Stimulated activated CD4-positive, alpha-beta T cell treated with anti-CD3 and anti-CD28 coated beads, Interleukin-2, amount 100 ng/mL, for 4 hours (primary cell): ENCODE measurements around the gene HSF5.
"Not testable (repeated sequence)": the region's sequence is repeated elsewhere in the genome, so short reads cannot be mapped to it uniquely, and the experiment has no call there.

Source experiments
- DNase-seq: peaks from one replicate; pipeline ENCODE4 v3.0.0-alpha.2; 2020; ENCODE audit warnings: low read depth

HSF5 gene

GRCh38 chr17:58481798-58482197, 6.4 kb downstream of the HSF5 start:
- DNase-seq = not testable (repeated sequence)

DNA sequence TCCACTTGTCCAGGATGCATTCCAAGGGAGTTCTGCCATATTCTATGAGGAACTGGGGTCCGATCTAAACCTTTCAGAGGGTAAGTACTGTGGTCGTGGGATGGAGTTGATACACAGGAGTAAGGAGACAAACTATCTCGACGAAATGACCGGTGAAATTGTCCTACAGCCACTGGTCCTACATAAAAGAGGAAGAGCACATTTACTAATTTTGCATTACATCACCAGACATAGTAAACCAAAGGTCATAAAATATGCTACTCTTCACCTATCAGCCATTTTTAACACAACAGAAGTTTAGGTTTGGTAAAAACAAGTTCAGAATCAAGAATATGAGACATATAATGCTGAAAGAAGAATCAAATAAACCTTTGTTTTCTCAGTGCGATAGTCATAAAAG, 8.1 kb downstream of the HSF5 start:
- no peak for DNase-seq

DNA sequence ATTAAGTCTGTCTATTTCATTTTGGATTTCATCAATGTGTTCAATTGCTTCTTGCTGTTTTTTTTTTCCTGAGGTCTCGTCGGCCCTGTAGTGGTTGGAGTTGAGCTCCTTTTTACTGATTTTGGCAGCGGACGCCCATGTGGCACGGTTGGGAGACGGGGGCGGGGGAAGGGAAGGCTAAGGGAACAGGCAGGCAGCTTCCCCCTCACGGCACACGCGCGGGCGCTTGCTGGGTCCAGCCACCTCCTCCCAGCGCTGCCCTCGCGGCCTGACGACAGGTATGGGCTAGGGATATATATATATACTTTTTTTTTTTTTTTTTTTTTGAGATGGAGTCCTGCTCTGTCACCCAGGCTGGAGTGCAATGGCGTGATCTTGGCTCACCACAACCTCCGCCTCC, 11.4 kb downstream of the HSF5 start:
- no peak for DNase-seq

GRCh38 chr17:58475985-58476384, 12.2 kb downstream of the HSF5 start:
- no peak for DNase-seq

DNA sequence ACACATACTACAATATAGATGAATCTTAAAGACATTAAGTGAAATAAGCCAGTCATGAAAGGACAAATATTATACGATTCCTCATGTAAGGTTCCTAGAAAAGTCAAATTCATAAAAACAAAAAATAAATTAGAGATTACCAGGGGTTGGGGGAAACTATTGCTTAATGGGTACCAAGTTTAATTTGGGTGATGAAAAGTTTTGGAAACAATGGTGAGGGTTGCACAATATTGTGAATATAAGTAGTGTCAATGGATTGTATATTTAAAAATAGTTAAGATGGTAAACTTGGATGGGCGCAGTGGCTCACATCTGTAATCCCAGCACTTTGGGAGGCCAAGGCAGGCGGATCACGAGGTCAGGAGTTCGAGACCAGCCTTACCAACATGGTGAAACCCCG, 17.9 kb downstream of the HSF5 start:
- no peak for DNase-seq

DNA sequence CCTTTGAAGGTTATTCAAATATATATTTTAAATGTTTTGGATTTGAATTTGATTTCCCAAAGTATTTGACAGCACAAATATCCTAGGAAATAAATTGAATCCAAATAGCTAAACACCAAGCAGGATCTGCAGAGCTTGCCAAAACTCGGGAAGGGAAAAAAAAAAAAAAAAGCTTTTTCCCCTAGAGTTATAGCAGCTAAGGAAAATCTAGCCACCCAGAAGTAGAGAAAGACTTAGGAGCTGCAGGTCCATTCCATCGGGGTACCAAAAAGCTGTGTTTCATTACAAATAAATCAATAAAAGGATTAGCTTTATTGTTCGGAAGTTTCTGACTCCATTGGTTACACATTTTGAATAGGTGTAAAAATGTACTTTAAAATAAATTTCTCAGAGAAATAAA, 19.3 kb downstream of the HSF5 start:
- DNase-seq = no peak

GRCh38 chr17:58455491-58455890, 32.7 kb downstream of the HSF5 start:
- DNase-seq = no peak

GRCh38 chr17:58452738-58453137, 35.5 kb downstream of the HSF5 start:
- no peak for DNase-seq

- DNase-seq = peak; percentile 48
These were observed 40.9 kb downstream of the HSF5 start for GRCh38 chr17:58447039-58447975.

GRCh38 chr17:58446086-58446485, 42.1 kb downstream of the HSF5 start:
- DNase-seq = no peak

- DNase-seq = no peak
These were observed 51.4 kb downstream of the HSF5 start for GRCh38 chr17:58436805-58437239.

- DNase-seq = no peak
These were observed 52.0 kb downstream of the HSF5 start for GRCh38 chr17:58436245-58436644.

GRCh38 chr17:58432806-58433573, 55.2 kb downstream of the HSF5 start:
- DNase-seq = no peak

GRCh38 chr17:58427807-58428206, 60.4 kb downstream of the HSF5 start:
- no peak for DNase-seq

GRCh38 chr17:58421711-58422110, 66.5 kb downstream of the HSF5 start:
- no peak for DNase-seq

- DNase-seq = no peak
These were observed 67.4 kb downstream of the HSF5 start for GRCh38 chr17:58420827-58421226.

DNA sequence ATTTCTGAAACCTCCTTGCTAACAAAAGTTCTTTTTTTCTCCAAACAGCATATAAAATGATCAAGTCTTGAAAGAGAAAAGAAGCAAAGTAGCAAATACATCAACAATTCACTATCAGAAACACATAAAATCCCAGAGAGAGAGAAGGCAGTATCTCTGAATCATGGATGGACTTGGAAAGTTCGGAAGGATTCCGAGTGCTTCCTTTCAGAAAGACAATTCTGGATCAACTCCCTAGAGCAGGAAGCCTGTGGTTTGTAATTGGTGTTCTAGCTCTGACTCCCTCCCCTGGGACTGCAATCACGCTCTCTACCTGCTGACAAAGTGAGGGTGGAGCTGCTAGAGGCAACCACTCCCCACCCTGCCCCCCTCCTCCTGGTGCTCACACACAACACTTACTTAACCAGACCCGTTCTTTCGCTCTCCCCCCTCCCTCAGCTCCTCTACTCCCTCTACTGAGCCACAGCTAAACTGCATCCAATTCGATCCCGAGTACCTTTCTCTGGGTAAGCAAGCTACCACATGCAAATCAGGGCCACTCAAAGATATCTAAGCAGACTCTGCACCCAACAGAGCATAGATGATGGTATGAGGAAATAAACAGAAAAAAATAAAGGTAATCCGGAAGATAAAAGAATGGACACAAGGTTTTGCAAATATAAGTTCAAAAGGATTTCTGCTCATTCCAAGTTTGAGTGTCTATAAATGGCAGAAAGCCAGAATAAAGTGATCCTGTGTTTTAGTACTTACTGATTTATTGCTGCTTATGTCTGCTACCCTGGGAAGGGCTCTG, 70.7 kb downstream of the HSF5 start, which contains the start of gene RNF43:
RNF43 (minus strand) TSS at position 235 of the 793 bp plus-strand sequence. CDS start 1,957 bp downstream, outside the sequence.
- DNase-seq = peak; percentile 86

DNA sequence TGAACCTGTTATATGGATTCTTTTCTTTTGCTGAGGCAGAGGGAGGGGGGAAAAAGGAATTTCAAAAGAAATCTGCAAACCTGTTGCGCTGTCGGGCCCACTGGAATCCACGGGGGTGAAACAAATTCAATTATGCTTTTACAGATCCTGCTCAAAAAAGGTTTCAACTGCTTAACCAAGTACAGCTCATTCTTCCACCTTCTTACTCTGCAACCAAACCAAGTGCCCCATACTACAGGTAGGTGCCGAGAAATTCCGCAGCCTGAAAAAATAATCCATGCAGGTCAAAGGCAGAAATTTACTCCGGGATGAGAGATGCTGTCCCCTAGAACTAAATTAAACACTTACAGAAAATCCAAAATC, 71.3 kb downstream of the HSF5 start:
- no peak for DNase-seq

GRCh38 chr17:58416396-58416795, 71.8 kb downstream of the HSF5 start:
- no peak for DNase-seq

DNA sequence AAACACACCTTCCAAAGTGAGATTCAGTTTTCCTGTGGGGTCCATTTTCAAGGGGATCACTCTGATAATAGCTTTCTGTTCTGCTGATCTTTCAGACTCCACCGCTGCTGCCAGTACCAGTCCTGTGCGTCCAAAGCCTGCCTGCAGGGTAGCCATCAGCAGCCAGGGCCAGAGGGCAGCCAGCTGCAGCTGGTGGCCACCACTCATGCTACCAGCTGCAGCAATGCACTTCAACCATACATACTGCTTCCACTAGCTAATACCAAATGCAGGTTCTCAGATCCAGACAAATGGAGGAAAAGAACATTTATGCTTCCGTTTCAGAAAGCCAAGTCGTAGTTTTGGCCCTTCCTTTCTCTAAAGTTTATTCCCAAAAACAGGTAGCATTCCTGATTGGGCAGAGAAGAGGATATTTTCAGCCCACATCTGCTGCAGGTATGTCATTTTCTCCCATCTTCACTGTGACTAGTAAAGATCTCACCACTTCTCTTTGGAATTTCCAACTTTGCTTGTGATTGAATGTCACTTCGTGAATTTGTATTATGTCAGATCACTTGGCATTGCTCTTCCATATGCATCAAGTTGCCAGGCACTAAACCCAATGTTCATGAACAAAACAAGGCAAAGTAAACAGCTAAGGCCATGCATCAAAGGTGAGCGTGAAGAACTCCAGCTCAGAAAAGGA, 72.7 kb downstream of the HSF5 start:
- DNase-seq = no peak

DNA sequence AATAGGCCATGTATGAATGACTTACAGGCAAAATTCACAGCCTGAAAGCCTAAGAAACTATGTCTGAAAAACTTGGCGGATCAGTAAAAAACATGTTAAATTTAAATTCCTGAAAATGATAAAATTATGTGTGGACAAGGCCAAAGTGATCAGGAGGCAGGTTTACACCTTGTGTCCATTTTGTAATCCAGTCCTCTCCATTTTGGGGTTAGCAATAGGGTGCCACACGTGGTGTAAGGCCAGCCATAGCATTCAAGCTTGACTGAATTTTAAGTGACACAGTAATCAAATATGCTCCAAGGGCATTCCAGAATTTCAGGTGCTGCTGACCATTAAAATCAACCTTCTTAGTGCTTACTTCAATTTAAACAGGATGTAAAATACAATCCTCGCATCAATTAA, 73.6 kb downstream of the HSF5 start:
- no peak for DNase-seq

GRCh38 chr17:58413684-58414083, 74.5 kb downstream of the HSF5 start:
- DNase-seq = no peak
